Nephron (organoid): ENCODE data around the gene STMN3.
A peak's percentile ranks its signal among the peaks of the same experiment; 100 is the strongest.

Experiments
- H3K27ac Mint-ChIP-seq, 3 experiments: 2 replicates each; pipeline ENCODE4 v1.8.0; 2020; ENCODE audit warnings: mixed read lengths in 3 of 3, mild to moderate bottlenecking in 2 of 3, moderate library complexity in 1 of 3
- H3K27me3 Mint-ChIP-seq: 2 replicates; pipeline ENCODE4 v1.8.0; 2021; ENCODE audit warnings: low read depth, mild to moderate bottlenecking, moderate library complexity, mixed read lengths
- H3K36me3 Mint-ChIP-seq: 2 replicates; pipeline ENCODE4 v1.8.0; 2020; ENCODE audit warnings: low read depth, mixed read lengths
- H3K4me1 Mint-ChIP-seq: 2 replicates; pipeline ENCODE4 v1.8.0; 2020; ENCODE audit warnings: mixed read lengths
- H3K4me3 Mint-ChIP-seq, 3 experiments: 2 replicates each; pipeline ENCODE4 v1.8.0; 2020; ENCODE audit warnings: mild to moderate bottlenecking in 3 of 3, mixed read lengths in 3 of 3, moderate library complexity in 2 of 3
- H3K9me3 Mint-ChIP-seq: 2 replicates; pipeline ENCODE4 v1.8.0; 2020; ENCODE audit warnings: mixed read lengths
- CTCF ChIP-seq, 3 experiments: fragments of 200-600 bp; sonication (generic); IDR thresholded peaks; one replicate each; pipeline ENCODE4 v1.5.0; 2021; ENCODE audit warnings: antibody characterized with exemption in 3 of 3; ENCODE audit not compliant: unreplicated experiment in 3 of 3

Gene STMN3

GRCh38 chr20:63648895-63649589 lies 4.2 kb downstream of the STMN3 start:
- H3K4me1 Mint-ChIP-seq, result peaks cover 4% of the 10 kb centered on the region

GRCh38 chr20:63648190-63648589 lies 5.0 kb downstream of the STMN3 start:
- peaks cover 4% of the 10 kb centered on the region for H3K4me1 Mint-ChIP-seq
- H3K27me3 Mint-ChIP-seq, result peaks cover 19% of the 10 kb centered on the region
- no peak overlapping the region for H3K27ac Mint-ChIP-seq
- peak overlapping the region in 2 of 3 experiments; percentile 60 to 67 for H3K4me3 Mint-ChIP-seq
- no peak for TF ChIP-seq CTCF (IDR thresholded peaks at IDR 0.05; ENCODE audit: unreplicated experiment in 3 of 3)
- H3K36me3 Mint-ChIP-seq, result no peaks in the 10 kb centered on the region
- H3K9me3 Mint-ChIP-seq, result no peaks in the 10 kb centered on the region

More at GRCh38 chr20:63648895-63649589, 4.2 kb downstream of the STMN3 start:
- no peak overlapping the region for H3K27ac Mint-ChIP-seq
- no peaks in the 10 kb centered on the region for H3K36me3 Mint-ChIP-seq
- H3K9me3 Mint-ChIP-seq, result no peaks in the 10 kb centered on the region
- peaks cover 13% of the 10 kb centered on the region for H3K27me3 Mint-ChIP-seq
- no peak for TF ChIP-seq CTCF (IDR thresholded peaks at IDR 0.05; ENCODE audit: unreplicated experiment in 3 of 3)
- H3K4me3 Mint-ChIP-seq, result peak overlapping the region; percentile 19 to 57 (median 27)

- no peaks in the 10 kb centered on the region for H3K36me3 Mint-ChIP-seq
- H3K4me1 Mint-ChIP-seq, result no peaks in the 10 kb centered on the region
- peaks cover 12% of the 10 kb centered on the region for H3K27me3 Mint-ChIP-seq
- H3K27ac Mint-ChIP-seq, result no peak overlapping the region
- no peaks in the 10 kb centered on the region for H3K9me3 Mint-ChIP-seq
- no peak overlapping the region for H3K4me3 Mint-ChIP-seq
- no peak for TF ChIP-seq CTCF (IDR thresholded peaks at IDR 0.05; ENCODE audit: unreplicated experiment in 3 of 3)
Observed at GRCh38 chr20:63645218-63645617, 8.0 kb downstream of the STMN3 start.

GRCh38 chr20:63643946-63644345 lies 9.3 kb downstream of the STMN3 start:
- TF ChIP-seq CTCF (IDR thresholded peaks at IDR 0.05; ENCODE audit: unreplicated experiment in 3 of 3), result no peak
- H3K27ac Mint-ChIP-seq, result no peak overlapping the region
- H3K4me1 Mint-ChIP-seq, result no peaks in the 10 kb centered on the region
- peaks cover 12% of the 10 kb centered on the region for H3K27me3 Mint-ChIP-seq
- no peaks in the 10 kb centered on the region for H3K36me3 Mint-ChIP-seq
- H3K4me3 Mint-ChIP-seq, result peak overlapping the region; percentile 5 to 80 (median 20)
- H3K9me3 Mint-ChIP-seq, result no peaks in the 10 kb centered on the region

- Mint-ChIP-seq H3K9me3 (no peaks in the 10 kb centered on the region), H3K27me3 (peaks cover 12% of the 10 kb centered on the region), H3K27ac (no peak overlapping the region), H3K4me1 (no peaks in the 10 kb centered on the region), H3K4me3 (peak overlapping the region; percentile 58 to 80 (median 79)), H3K36me3 (no peaks in the 10 kb centered on the region)
- TF ChIP-seq CTCF (IDR thresholded peaks at IDR 0.05; ENCODE audit: unreplicated experiment in 3 of 3), result no peak
Observed at GRCh38 chr20:63643499-63643898, 9.7 kb downstream of the STMN3 start.
